ENCODE measurements around the gene VWDE.

DNA sequence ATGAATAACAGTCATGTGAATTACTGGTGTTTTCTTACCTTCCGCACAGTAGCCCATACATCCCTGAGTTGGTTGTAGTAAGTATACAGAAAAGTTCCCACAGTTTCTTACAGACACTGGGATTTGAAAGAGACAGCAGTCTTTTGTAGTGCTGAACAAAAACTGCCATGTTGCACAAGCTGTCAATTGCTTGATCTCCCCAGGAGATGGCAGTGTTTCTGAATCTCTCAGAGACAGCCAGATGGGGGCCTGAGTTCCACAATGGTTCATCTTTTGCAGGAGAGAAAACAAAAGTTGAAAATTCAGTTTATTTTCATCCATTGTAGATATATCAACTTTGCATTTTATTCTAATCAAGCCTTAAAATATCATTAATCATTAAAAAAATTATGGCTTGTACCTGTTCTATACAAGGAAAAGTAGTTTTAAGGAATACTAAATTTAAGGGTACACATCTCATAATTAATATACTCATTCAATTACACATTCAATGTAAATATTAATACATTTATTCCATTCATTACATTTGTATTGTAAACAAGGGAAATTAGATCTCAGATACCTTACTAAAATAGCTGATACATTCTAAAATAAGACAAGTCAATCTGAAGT is 14.5 kb downstream of the VWDE start:
- TF ChIP-seq, protein P1, sequence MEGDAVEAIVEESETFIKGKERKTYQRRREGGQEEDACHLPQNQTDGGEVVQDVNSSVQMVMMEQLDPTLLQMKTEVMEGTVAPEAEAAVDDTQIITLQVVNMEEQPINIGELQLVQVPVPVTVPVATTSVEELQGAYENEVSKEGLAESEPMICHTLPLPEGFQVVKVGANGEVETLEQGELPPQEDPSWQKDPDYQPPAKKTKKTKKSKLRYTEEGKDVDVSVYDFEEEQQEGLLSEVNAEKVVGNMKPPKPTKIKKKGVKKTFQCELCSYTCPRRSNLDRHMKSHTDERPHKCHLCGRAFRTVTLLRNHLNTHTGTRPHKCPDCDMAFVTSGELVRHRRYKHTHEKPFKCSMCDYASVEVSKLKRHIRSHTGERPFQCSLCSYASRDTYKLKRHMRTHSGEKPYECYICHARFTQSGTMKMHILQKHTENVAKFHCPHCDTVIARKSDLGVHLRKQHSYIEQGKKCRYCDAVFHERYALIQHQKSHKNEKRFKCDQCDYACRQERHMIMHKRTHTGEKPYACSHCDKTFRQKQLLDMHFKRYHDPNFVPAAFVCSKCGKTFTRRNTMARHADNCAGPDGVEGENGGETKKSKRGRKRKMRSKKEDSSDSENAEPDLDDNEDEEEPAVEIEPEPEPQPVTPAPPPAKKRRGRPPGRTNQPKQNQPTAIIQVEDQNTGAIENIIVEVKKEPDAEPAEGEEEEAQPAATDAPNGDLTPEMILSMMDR (conservative IDR thresholded peaks at IDR 0.05) = peak; percentile 89
- no peak for TF ChIP-seq ZFX (IDR thresholded peaks at IDR 0.05)
